Germinal center (tissue), 1 donor: ENCODE measurements around the gene FBXW2.

Experiments used
- DNase-seq: peaks from one replicate; pipeline ENCODE4 v3.0.0; 2012; ENCODE audit warnings: mixed read lengths, low spot score

FBXW2 gene

GRCh38 chr9:120714088-120714845 is 78.9 kb downstream of the FBXW2 start, which contains the start of gene MEGF9:
TSS of gene MEGF9 (minus strand) at chr9:120714470. CDS start at chr9:120714358, 112 bp downstream.
- DNase-seq = peak; percentile 98

- peak; percentile 47 for DNase-seq
Observed at GRCh38 chr9:120713257-120714087, 79.7 kb downstream of the FBXW2 start.

- no peak for DNase-seq
Observed at GRCh38 chr9:120712539-120713031, 80.6 kb downstream of the FBXW2 start.

- DNase-seq = no peak
Observed at GRCh38 chr9:120711841-120712538, 81.2 kb downstream of the FBXW2 start.

GRCh38 chr9:120711354-120711753 is 81.9 kb downstream of the FBXW2 start:
- DNase-seq = no peak

- peak; percentile 50 for DNase-seq
Observed at GRCh38 chr9:120710110-120710981, 82.9 kb downstream of the FBXW2 start.

GRCh38 chr9:120708526-120709224 is 84.5 kb downstream of the FBXW2 start:
- DNase-seq = no peak

GRCh38 chr9:120707170-120707569 is 86.0 kb downstream of the FBXW2 start:
- no peak for DNase-seq
